ENCODE results near the gene STARD10. TPM values are rescaled to one million over a fixed set of nuclear protein-coding genes. Genes with fewer than 3 reads are reported as not detected.

STARD10 gene
- total and polyA plus RNA-seq, 9 donors = 36.8 to 56.1 (median 45.8) TPM

DNA sequence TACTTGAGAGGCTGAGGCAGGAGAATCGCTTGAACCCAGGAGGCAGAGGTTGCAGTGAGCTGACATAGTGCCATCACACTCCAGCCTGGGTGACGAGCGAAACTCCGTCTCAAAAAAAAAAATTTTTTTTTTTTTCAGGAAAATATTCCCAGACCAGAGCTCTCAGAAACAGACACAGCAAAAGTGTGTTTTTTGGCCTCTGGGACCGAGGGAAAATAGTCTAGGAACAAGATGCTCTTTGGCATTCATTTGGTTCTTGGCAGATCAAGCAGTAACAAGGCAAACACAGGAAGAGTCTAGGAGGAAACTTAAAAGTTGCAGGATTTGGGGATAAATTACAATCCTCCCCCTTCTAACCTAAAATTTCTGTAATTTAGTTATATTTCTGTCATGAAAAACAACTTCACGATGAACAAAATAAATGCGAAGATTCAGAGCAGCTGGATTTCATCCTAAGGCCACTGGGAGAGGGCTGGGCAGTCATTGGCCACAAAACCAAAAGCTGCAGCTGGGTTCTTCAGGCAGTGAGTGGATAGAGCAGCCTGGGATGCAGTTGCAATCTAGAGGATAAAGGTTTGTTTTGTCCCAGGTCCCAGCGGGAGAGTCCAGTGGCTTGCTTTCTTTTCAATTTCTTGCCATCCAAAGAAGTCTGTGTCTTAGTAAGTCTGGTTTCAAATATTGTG lies 40.1 kb upstream of the STARD10 start:
- Histone ChIP-seq H3K4me1 (ENCODE audit: insufficient read depth) (peaks cover 35% of the 10 kb centered on the region), H3K4me3 (no peak overlapping the region)

DNA sequence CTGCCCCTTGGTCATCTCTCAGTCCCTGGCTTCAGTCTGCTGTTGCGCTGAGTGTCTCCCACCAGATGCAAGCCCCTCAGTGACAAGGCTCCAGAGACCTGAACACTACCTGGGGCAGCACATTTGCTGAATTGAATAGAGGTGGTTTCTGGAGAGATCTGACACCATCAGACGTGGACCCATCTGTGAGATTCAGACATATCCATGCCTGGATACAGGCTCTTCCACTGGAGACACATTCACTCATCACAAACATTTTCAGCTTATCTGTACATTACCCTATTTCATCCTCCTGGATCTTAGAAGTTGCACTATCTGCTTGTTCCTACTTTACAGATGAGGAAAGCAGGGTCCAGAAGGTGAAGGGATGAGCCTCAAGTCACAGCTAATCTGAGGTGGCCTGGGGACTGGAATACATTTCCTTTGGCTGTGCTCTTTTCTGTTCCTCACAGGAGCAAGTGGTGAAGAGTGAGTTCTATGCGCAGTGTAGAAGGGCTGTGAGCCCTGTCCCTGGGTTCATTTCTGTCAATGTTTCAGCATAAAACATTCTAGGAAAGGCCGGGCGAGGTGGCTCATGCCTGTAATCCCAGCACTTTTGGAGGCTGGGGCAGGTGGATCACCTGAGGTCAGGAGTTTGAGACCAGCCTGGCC lies 39.4 kb upstream of the STARD10 start:
- no peak for TF ChIP-seq POLR2A (IDR thresholded peaks at IDR 0.05)
- TF ChIP-seq EP300 (IDR thresholded peaks at IDR 0.05) = no peak
- Histone ChIP-seq H3K4me1 (ENCODE audit: insufficient read depth) (peaks cover 35% of the 10 kb centered on the region), H3K27me3 (no peaks in the 10 kb centered on the region), H3K9me3 (no peaks in the 10 kb centered on the region), H3K36me3 (no peaks in the 10 kb centered on the region), H3K27ac (peak overlapping the region; percentile 27 to 31), H3K4me3 (no peak overlapping the region)
- DNase-seq = no peak
- intact Hi-C loops (cut with DNase I) = loop anchor here in 3 of 4 donors (5.0 to 10.0 kb wide), 5 partner anchors 309 to 502 kb away; partner anchors contain the start of gene FCHSD2 (in 2 of the 3)
- 92 to 94% (median 93%) methylated on average over 5 of the region's 5 CpGs for WGBS, 3 donors

More for the DNA sequence above, 40.1 kb upstream of the STARD10 start:
- H3K27me3 ChIP-seq = no peaks in the 10 kb centered on the region
- intact Hi-C loops (cut with DNase I) = loop anchor here (1.0 to 10.0 kb wide), 6 partner anchors 308 to 501 kb away; partner anchors contain the start of gene FCHSD2 (in 2 of the 4)
- DNase-seq = peak in 4 of 5 donors; percentile 39 to 56 (median 50)
- H3K27ac ChIP-seq = peak overlapping the region; percentile 27 to 31
- 5 to 9% (median 7%) methylated on average over 8 of the region's 8 CpGs for WGBS, 3 donors
- no peaks in the 10 kb centered on the region for H3K9me3 ChIP-seq
- H3K36me3 ChIP-seq = no peaks in the 10 kb centered on the region
- TF ChIP-seq, protein P1, sequence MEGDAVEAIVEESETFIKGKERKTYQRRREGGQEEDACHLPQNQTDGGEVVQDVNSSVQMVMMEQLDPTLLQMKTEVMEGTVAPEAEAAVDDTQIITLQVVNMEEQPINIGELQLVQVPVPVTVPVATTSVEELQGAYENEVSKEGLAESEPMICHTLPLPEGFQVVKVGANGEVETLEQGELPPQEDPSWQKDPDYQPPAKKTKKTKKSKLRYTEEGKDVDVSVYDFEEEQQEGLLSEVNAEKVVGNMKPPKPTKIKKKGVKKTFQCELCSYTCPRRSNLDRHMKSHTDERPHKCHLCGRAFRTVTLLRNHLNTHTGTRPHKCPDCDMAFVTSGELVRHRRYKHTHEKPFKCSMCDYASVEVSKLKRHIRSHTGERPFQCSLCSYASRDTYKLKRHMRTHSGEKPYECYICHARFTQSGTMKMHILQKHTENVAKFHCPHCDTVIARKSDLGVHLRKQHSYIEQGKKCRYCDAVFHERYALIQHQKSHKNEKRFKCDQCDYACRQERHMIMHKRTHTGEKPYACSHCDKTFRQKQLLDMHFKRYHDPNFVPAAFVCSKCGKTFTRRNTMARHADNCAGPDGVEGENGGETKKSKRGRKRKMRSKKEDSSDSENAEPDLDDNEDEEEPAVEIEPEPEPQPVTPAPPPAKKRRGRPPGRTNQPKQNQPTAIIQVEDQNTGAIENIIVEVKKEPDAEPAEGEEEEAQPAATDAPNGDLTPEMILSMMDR (IDR thresholded peaks at IDR 0.05) = no peak
- TF ChIP-seq POLR2A (IDR thresholded peaks at IDR 0.05) = no peak
- no peak for TF ChIP-seq EP300 (IDR thresholded peaks at IDR 0.05)

DNA sequence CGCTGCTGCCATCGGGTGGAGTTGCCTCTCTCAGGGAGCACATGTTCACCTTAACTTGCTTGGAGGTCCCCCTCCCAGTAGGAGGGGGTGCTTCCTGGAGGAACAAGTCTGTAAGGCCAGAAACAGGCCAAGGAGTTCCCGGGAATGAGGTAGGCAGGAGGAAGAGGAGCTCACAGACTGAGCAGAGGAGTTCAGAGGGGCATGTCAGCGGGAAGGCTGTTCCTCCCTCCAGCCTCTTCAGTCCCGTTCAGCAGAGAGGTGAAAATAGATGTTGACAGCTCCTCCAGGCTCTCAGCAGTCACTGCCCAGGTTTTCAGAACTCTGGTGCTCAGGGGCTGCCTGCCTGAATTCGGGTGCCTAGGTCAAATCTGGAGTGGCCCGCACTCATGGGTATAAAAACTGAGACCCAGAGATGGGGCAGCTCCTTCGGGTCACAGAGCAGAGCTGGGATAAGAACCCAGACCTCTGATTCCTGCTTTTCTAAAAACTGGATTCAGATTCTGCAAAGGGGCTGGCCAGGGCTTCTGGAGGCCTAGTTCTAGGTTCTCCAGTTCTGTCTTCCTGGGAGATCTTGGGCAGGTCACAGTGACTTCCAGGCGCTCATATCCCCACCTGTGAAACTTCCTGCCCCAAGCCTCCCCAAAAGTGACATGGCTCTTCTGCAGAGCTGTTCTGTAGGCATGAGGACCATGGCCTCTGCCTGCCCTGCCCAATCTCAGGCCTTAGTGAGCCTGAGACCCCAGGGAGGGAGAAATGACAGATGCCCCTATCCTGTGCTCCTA lies 38.6 kb upstream of the STARD10 start:
- intact Hi-C loops (cut with DNase I) = loop anchor here in 3 of 4 donors (5.0 to 10.0 kb wide), 5 partner anchors 310 to 502 kb away; partner anchors contain the start of gene FCHSD2 (in 2 of the 3)
- DNase-seq = peak in 1 of 5 donors; percentile 27
- Histone ChIP-seq H3K4me3 (no peak overlapping the region), H3K27me3 (no peaks in the 10 kb centered on the region), H3K4me1 (ENCODE audit: insufficient read depth) (peaks cover 35% of the 10 kb centered on the region), H3K36me3 (no peaks in the 10 kb centered on the region), H3K27ac (peak overlapping the region in 1 of 2 donors; percentile 31), H3K9me3 (no peaks in the 10 kb centered on the region)
- WGBS, 3 donors = 64 to 71% (median 67%) methylated on average over 9 of the region's 9 CpGs
- no peak for TF ChIP-seq EP300 (IDR thresholded peaks at IDR 0.05)

DNA sequence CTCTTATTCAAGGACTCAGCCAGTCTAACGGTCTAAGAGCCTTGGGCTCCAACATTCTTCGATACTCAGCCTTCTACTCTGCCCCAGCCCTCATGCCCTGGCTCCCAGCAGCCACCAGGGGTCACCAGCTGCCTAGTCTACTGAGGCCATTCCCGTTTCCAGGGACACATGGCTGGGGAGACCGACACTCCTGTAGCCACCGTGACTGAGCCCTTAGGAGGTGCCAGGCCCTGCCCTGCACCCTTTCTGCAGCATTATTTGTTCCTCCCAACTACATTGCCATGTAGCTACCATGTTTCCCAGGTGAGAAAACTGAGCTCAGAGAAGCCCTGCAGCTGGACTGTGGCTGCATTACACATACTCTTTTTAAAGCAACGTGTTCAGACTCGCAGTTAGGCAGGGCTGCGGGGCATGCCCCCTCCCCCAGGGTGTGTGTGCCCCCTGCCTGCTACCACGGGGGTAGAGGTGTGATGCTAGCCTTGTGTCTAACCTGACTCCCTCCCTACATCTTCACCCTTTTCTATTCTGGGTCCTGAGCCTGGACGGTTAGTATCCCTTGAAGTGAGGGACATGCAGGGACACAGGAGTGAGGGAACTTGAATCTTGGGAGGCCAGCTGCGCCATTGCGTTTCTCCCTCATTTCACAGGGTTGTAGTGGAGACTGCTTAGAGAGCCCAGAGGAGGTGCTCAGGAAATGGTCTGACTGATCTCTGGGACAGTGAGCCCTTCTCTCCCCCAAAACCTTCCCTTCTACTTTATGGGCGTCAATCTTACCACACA lies 37.9 kb upstream of the STARD10 start:
- no peaks in the 10 kb centered on the region for H3K36me3 ChIP-seq
- no peak overlapping the region for H3K4me3 ChIP-seq
- H3K27ac ChIP-seq = peak overlapping the region; percentile 1 to 31
- H3K27me3 ChIP-seq = no peaks in the 10 kb centered on the region
- TF ChIP-seq EP300 (IDR thresholded peaks at IDR 0.05) = no peak
- TF ChIP-seq, protein P1 (IDR thresholded peaks at IDR 0.05) = peak; percentile 76 to 96 (median 94)
- DNase-seq = peak; percentile 78 to 89 (median 87)
- intact Hi-C loops (cut with DNase I) = loop anchor here in 3 of 4 donors (2.0 to 10.0 kb wide), 6 partner anchors 311 to 503 kb away; partner anchors contain the start of gene FCHSD2 (in 2 of the 3)
- WGBS, 3 donors = 38 to 47% (median 39%) methylated on average over 13 of the region's 13 CpGs
- no peaks in the 10 kb centered on the region for H3K9me3 ChIP-seq
- peaks cover 34% of the 10 kb centered on the region for H3K4me1 ChIP-seq (ENCODE audit: insufficient read depth)
